Memory B cell (primary cell): ENCODE measurements around the gene SEC24D.

ENCODE experiments used
- ATAC-seq: fragments of 150-1000 bp; cut with Tn5 transposase; 2 replicates; pipeline ENCODE4 v1.10.0; 2021; ENCODE audit warnings: low read depth, mild to moderate bottlenecking, moderate library complexity
- DNase-seq, 2 donors: peaks; one replicate each; pipeline ENCODE4 v3.0.0; 2022; ENCODE audit warnings: low spot score in 2 of 2
- H3K27ac Mint-ChIP-seq: one replicate; pipeline ENCODE4 v1.8.0; 2022; ENCODE audit warnings: mild to moderate bottlenecking, moderate library complexity, mixed read lengths
- H3K27me3 Mint-ChIP-seq: one replicate; pipeline ENCODE4 v1.8.0; 2022; ENCODE audit warnings: mixed read lengths
- H3K36me3 Mint-ChIP-seq: one replicate; pipeline ENCODE4 v1.8.0; 2022; ENCODE audit warnings: mild to moderate bottlenecking, mixed read lengths
- H3K4me1 Mint-ChIP-seq: one replicate; pipeline ENCODE4 v1.8.0; 2022; ENCODE audit warnings: mixed read lengths
- H3K4me3 Mint-ChIP-seq: one replicate; pipeline ENCODE4 v1.8.0; 2022; ENCODE audit warnings: mild to moderate bottlenecking, moderate library complexity, mixed read lengths
- H3K9me3 Mint-ChIP-seq: one replicate; pipeline ENCODE4 v1.8.0; 2022; ENCODE audit warnings: mixed read lengths

Gene SEC24D

GRCh38 chr4:118683513-118683912 is 152.4 kb downstream of the SEC24D start:
- Mint-ChIP-seq H3K4me1 (peaks cover 8% of the 10 kb centered on the region), H3K36me3 (peaks cover 3% of the 10 kb centered on the region), H3K27me3 (no peaks in the 10 kb centered on the region), H3K9me3 (no peaks in the 10 kb centered on the region), H3K27ac (no peak overlapping the region), H3K4me3 (no peak overlapping the region)
- ATAC-seq (no peak), DNase-seq (no peak)

GRCh38 chr4:118682928-118683327 is 153.0 kb downstream of the SEC24D start:
- Mint-ChIP-seq H3K4me1 (peaks cover 8% of the 10 kb centered on the region), H3K36me3 (peaks cover 3% of the 10 kb centered on the region), H3K27me3 (no peaks in the 10 kb centered on the region), H3K9me3 (no peaks in the 10 kb centered on the region), H3K27ac (no peak overlapping the region), H3K4me3 (no peak overlapping the region)
- ATAC-seq: no peak
- DNase-seq: no peak

- Mint-ChIP-seq H3K4me1 (peaks cover 2% of the 10 kb centered on the region), H3K27ac (no peak overlapping the region), H3K9me3 (no peaks in the 10 kb centered on the region), H3K27me3 (no peaks in the 10 kb centered on the region), H3K36me3 (no peaks in the 10 kb centered on the region), H3K4me3 (no peak overlapping the region)
- ATAC-seq: no peak
- DNase-seq: no peak
These were observed 155.1 kb downstream of the SEC24D start for GRCh38 chr4:118680808-118681207.

GRCh38 chr4:118676128-118676527 is 159.8 kb downstream of the SEC24D start:
- no peak for ATAC-seq
- Mint-ChIP-seq H3K27ac (no peak overlapping the region), H3K27me3 (no peaks in the 10 kb centered on the region), H3K36me3 (peaks cover 2% of the 10 kb centered on the region), H3K4me1 (no peaks in the 10 kb centered on the region), H3K9me3 (no peaks in the 10 kb centered on the region), H3K4me3 (no peak overlapping the region)
- no peak for DNase-seq
